Measurements from ENCODE around the gene CDX1.

- TF ChIP-seq CTCF (IDR thresholded peaks at IDR 0.05; ENCODE audit: insufficient read depth, low read length, poor library complexity, severe bottlenecking) (no peak), EZH2phosphoT487 (conservative IDR thresholded peaks at IDR 0.05; ENCODE audit: low read length) (no peak)
Observed at GRCh38 chr5:150142185-150142958, 24.2 kb upstream of the CDX1 start.

Data from SU-DHL-6 (cell line).